Head of caudate nucleus (tissue), 42 donors: ENCODE data around the gene KIF25.

Source experiments
- DNase-seq, 42 donors: peaks; one replicate each; pipeline versions ENCODE4 v3.0.0 to v3.0.0-alpha.2; 2020 to 2021; ENCODE audit warnings: mixed read lengths in 7 of 42
- intact Hi-C: fragments of 100-400 bp; cut with DNase I; formaldehyde crosslinking; loops from one replicate; pipeline ENCODE4 v1.15.0; 2022

The KIF25 gene

DNA sequence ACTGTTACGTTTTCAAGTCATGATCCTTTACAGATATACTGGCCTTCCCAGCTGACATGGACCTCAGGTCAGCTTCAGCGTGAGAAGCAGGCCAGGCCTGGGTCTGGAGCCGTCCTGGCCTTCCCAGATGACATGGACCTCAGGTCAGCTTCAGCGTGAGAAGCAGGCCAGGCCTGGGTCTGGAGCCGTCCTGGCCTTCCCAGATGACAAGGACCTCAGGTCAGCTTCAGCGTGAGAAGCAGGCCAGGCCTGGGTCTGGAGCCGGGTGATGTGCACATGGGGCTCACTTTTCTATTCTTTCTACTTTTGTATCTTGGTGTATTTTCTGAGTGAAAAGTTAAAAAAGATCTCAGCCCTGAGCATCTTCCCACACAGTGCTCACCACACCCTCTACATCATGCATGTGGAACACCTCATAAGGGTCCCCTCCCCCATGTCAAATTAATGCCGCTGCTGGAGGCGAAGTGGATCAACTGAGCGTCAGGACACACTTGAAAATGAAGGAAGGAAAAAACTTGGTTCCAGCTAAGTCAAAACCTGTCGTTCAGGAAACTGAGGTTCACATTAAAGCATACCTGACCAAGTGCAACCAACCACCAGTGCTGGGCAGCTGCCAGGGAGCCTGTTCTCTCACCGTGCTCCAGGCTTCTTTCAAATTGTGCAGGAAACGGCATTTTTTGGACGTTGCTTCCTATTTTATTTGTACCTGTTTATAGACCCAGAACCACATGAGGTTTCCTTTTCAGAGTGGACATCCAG, 32.2 kb downstream of the KIF25 start:
- DNase-seq: peak in 31 of 42 donors; percentile 34 to 85 (median 61)
- intact Hi-C loops: no loop called here

DNA sequence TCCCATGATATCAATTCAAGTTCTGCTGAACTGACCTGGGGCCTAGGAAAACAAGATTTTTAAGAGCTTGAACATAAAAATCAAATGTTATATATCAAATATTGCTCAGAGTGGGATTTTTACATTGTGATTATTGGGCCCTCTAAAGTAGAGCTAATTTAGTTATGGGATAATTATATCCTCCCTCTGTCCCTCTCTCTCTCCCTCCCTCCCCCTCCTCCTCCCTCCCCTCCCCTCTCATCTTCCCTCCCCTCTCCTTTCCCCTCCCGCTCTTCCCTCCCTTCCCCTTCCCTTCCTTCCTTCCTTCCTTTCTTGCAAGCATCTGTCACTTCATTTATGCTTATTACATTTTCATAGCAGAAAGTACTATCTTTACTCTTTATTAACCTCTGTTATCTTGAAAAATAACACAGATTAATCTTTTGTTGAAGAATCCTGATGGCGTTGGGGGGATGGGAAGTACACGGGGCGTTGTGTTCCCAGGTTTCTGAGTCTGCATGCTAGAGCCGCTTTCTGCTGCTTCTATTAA, 32.8 kb downstream of the KIF25 start:
- intact Hi-C loops: no loop called here
- peak in 5 of 42 donors; percentile 16 to 43 (median 27) for DNase-seq

DNA sequence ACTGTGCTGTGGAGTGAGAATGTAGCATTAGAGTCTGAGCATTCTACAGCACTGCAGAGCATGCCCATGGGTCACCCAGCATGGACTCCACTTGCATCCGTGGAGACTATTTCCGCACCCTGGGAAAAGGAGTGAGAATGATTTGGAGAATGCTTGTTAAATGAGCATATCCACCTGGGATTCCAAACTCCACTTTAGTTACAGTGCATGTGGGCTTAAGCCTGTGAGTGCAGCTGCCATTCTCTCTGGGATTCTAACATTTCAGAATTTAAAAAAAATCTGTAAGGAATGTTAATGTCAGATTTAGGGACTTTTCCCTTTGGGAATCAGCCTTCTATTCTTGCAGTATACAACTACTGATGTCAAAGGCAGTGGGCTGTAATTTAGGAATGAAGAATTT, 33.4 kb downstream of the KIF25 start:
- intact Hi-C loops: no loop called here
- peak in 5 of 42 donors; percentile 1 to 36 (median 15) for DNase-seq

DNA sequence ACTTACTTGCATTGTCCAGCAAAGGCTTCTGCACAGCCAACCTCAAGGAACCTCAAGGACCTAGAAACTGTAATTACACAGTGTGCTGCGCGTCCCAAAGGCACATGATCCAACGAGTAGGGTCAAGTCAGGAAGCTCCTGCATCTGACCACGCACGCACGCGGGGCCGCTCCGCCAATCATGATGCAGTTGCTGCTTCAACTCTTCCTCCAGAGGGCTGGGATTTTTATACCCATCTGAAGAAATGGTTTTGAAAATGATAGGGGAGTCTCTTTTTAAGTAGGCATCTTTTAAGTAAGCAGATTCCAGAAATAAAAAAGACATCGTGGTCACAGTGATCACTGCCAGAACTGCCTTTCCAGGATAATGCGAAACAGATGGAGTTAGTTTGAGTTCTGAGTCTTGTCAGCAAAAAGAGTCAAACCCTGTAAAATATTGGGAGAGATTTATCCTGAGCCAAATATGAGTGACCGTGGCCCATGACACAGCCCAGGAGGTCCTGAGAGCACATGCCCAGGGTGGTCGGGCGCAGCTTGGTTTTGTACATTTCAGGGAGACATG, 34.0 kb downstream of the KIF25 start:
- intact Hi-C loops: no loop called here
- peak in 7 of 42 donors; percentile 0 to 35 (median 11) for DNase-seq

DNA sequence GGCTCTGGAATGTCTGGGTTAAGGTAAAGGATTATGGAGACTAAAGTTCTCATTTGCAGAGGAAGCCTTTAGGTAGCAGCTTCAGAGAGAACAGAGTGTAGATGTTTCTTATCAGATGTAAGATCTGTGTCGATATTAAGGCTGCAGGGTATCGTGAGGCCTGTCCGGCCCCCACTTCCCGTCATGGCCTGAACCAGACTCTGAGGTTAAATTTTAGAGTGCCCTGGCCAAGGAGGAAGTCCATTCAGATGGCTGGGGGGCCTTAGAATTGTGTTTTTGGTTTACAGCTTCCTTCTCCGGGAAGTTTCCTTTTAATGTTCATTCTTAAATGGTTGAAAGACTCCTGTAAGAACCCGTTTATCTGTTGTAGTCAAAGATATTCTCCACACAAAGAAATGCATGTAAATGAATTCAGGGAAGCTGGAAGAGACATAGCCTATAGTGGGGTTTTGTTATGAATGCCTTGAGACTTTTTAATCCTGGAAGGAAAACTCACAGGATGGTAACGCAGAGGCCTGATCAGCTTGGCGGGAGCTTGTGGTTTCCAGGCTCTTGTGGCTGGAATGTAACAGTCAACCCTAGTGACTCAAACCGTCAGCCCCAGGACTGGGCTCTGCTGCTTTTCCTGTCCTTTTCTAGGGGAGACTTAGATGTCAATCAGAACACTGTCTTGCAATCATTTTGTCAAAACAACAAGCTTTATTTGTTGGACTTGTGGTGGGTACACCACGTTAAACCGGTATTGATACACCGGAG, 34.7 kb downstream of the KIF25 start:
- DNase-seq: peak in 10 of 42 donors; percentile 1 to 41 (median 12)
- intact Hi-C loops: no loop called here

DNA sequence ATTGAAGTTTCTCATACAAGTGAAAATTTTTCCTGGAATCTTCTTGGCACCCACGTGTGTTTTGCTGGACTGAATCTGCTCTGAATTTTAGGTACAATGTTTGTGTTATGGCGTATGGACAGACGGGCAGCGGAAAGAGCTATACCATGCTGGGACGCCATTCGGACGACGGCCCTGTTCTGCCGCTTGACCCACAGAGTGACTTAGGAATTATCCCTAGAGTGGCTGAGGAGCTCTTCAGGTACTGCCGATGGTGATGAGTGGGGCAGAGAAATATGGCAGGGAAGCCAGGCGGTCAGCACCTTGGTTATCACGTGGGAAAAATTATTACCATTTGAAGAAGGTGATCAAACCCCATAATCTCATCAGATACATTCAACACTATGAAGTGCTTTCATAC, 36.3 kb downstream of the KIF25 start:
- intact Hi-C loops: no loop called here
- peak in 11 of 42 donors; percentile 0 to 40 (median 13) for DNase-seq

DNA sequence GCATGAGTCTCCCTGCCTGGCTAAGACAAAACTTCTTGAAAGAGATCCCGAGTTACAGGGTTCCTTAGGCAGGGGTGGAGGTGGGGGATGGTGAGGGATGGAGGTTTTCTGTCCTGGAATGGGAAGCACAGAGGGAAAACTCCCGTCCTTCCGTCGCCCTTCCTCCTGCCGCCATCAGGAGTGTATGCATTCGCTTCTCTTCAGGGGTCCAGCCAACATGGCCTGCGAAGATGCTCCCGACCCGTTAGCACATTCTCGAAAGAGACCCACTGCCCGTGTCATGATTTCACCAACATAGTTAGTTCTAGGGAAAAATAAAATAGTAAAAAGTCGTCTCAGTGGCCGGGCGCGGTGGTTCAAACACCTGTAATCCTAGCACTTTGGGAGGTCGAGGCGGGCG, 37.1 kb downstream of the KIF25 start:
- DNase-seq: peak in 9 of 42 donors; percentile 3 to 35 (median 18)
- intact Hi-C loops: no loop called here

DNA sequence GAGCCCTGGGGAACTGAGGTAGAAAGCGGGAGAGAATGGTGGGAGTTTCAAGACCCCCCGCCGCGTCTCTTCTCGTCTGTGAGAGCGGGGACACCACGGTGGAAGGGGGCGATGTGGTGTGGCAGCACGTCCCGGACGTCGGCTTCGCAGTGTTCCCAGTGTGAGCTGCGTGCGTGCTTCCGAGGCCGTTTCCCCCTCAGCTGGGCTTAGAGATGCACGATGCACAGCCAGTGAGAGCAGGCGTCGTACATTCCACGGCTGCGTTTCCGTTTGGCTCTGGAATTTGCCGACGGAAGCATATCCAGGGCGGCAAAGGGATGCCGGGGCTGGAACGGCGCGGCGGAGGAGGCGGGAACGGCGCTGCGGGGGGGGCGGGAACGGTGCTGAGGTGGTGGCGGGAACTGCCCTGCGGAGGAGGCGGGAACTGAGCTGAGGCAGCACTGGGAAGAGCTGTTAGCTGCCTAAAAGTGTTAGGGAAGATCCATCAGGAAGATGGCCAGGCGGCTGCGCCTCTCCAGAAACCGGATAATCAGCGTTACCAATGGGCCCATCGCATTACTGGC, 37.7 kb downstream of the KIF25 start:
- DNase-seq: peak; percentile 20 to 86 (median 63)

DNA sequence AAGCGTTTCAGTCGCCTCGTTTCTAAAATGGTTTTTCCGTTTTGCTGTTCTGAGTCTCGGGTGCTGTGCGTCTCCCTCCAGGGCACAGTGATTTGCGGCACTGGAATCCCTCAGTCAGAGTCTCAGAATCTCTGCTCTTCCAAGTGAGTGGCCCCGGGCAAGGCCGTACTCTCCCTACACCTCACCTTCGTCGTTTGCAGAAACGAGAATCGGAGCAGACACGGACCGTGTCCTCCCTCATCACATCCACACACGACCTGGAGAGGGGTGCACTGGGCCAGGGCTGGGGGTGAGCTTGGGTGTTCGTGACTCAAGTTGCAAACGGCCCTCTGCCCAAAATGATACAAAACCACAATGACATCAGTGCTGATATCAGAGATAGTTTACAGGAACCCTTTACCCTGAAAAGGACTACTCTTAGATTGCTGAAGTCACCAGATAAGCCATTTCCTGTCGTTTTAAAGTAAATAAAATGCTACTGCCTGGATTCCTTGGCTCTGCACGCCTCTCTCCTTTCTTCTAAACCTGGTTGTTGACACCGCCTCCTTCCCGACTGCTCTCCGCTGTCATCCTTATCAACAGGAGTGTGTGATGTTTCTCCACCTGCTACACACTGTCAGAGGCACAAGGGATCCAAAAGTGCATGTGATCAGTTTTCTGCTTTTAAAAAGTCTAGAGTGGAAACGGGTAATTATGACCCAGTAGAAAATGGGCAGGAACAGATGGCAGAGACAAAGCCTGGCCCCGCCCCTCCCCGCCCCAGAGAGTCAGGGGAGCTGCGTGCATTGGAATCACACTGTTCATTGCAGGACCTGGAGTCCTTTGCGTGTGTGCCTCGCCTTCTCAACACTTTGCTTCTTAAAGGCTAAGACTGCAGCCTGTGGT, 38.4 kb downstream of the KIF25 start:
- DNase-seq: peak in 10 of 42 donors; percentile 2 to 58 (median 30)
- intact Hi-C loops: no loop called here

More for the DNA sequence above, 37.7 kb downstream of the KIF25 start:
- intact Hi-C loops: no loop called here

DNA sequence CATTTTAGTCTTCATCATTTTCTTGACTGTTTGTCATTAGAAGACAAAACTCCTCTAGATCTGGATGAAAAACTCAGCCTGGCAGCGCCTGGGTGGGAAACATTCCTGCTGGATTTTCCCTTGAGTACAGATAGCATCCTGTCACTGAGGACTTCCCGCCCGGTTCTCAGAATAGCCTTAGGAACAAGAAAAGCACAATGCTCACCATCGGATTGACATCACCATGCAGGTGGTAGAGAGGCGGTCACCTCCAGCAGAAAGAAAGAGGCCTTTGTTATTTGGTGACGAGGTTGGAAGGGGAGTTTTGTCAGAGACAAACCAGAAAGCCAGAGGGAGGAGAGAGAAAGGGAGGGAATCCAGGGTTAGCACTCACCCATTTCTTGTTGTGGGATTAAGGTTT, 39.8 kb downstream of the KIF25 start:
- intact Hi-C loops: no loop called here
- DNase-seq: peak in 8 of 42 donors; percentile 2 to 36 (median 18)

DNA sequence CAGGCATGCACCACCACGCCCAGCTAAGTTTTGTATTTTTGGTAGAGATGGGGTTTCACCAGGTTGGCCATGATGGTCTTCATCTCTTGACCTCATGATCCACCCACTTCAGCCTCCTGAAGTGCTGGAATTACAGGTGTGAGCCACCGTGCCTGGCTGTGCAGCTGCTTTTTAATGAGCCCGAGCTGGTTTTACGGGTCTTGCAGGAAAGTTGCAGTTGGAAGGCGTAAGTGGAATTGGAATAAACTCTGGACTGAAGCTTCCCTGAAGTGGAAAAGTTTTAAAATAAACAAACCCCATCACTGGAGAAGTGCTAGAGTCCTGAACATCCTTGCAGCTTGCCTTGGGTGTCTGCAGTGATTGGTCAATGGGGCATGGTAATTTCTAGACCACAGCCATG, 40.4 kb downstream of the KIF25 start:
- DNase-seq: peak in 1 of 42 donors; percentile 10
- intact Hi-C loops: no loop called here

DNA sequence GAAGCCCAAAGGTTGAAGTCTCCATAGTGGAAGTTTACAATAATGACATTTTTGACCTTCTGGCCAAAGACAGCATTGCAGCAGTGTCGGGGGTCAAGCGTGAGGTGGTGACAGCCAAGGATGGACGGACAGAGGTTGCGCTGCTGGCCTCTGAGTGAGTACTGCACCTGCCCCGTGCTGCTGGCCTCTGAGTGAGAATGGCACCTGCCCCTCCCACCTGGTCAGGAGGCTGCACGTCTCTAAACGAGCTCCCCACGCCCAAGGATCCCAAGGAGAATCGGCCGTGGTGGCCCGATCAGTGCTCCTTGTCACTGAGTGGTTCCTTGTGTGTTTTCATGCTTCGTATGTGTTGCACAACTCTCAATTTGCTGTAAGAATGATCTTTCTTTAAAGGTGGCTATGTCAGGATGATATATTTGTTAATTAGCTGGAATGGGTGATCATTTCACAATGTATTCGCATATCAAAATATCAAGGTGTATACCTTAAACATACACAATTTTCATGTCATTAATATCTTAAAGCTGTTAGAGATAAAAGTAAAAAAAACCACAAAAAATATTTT, 41.2 kb downstream of the KIF25 start:
- intact Hi-C loops: no loop called here

DNA sequence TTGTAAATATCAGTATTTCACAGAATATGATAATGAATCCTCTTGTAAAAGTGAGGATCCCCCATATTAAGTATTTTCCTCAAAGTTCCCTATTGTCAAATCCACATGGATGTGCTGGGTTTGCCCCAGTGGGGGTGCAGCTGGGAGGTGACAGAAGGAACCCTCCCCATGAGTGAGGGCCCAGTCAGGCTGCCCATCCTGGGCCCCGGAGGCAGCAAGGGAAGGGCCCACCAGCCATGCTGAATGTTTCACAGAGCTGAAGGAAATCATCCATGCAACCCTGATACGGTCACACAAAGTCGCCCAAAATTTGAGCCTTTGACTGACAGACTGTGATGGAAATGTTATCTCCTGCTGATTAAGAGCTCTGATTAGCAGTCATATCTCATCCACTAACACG, 41.8 kb downstream of the KIF25 start:
- intact Hi-C loops: no loop called here
- peak in 6 of 42 donors; percentile 3 to 18 (median 14) for DNase-seq

More for the DNA sequence above, 41.2 kb downstream of the KIF25 start:
- peak in 7 of 42 donors; percentile 3 to 24 (median 11) for DNase-seq

DNA sequence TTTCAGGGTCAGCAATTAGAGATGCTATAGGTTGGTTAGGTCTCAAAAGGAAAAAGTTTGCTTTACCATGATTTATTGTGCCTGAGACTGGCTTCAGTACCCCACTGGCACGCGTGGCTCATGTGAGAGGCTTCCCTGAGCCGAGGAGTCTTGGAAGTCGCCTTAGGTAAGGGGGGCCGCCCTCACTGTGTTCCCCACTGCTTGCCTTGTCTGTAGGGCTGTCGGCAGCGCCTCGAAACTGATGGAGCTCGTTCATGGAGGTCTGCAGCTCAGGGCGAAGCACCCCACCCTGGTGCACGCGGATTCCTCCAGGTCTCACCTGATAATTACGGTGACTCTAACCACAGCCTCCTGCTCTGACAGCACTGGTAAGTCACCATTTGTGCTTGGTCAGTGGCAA, 42.4 kb downstream of the KIF25 start:
- peak in 3 of 42 donors; percentile 13 to 30 (median 24) for DNase-seq
- intact Hi-C loops: no loop called here

DNA sequence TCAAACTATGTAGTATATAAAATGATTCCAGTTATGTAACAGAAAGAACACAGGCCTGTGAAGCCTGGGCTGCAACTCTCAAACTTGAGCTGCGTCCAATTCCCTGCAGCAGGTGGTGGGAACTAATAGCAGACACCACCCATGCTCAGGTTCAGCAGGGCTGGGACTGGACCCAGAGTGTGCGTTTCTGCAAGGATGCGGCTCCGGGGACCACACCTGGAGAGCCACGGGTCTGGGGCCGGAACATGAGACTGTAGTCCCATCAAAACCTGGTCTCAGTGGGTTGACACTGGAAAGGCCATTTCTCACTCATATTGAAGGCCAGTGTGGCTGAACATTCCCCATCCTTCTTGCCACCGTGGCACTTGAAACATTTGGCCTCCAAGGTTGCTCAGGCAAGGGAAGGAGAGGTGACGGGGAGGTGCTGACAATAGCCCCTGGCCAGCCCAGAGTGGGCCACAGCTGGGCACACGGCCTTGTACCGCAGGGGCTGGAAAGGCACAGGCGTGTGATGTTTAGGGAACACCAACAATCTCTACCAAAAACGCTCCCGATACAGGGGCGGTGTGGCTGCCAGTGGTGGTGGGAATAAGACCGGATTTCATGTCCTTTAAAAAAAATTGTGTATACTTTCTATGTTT, 43.5 kb downstream of the KIF25 start:
- peak in 2 of 42 donors; percentile 0 to 17 for DNase-seq
- intact Hi-C loops: no loop called here

DNA sequence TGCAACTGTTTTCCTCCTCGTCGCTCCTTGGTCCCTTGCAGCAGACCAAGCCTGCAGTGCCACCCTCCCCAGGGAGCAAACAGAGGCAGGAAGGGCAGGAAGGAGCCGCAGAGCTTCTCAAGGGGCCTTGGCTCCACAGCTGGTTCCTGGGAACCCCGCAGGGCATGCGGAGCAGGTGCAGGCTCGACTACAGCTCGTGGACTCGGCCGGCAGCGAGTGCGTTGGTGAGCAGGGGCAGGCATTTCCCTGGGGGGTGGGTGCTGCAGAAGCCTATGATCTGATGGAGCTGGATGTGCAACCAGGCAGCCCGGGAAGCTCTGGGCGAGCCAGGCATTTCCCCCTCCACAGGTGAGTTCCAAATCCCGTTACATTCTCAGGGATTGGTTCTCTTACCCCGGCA, 44.5 kb downstream of the KIF25 start:
- DNase-seq: peak in 2 of 42 donors; percentile 16 to 25
- intact Hi-C loops: no loop called here

DNA sequence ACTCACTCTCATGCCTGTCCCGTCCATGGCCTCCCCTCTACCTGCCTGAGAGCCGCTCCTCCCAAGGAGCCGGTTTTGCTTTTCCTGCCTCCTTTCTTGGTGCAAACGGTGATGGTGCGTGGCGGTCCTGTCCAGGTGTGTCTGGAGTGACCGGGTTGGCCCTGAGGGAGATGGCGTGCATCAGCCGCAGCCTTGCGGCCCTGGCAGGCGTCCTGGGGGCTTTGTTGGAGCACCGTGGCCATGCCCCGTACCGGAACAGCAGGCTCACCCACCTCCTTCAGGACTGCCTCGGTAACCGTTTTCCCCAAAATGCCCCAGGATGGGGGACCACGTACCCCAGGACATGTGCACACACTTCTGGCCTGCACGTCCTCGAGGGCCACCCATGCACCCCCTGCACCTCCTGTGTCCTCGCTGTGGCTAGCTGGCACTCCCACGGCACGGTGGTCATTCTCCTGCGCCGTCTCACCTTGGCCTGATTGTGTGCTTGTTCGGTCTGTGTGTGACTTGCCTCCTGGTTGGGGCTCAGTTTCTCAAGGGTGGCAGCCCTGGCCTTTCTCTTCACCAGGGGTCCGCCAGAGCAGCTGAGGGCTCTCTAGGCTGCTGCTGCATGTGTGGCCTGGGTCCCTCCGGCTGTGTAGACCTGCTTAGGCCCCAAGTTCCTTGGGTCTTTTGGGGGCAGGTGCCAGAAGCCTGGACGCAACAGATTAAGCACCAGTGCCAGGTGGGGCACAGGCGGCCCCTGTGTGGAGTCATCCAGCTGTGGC, 45.1 kb downstream of the KIF25 start:
- DNase-seq: peak in 1 of 42 donors; percentile 22
- intact Hi-C loops: no loop called here
